ENCODE data around the gene PLCXD3.
"Not testable (repeated sequence)": the region's sequence is repeated elsewhere in the genome, so short reads cannot be mapped to it uniquely, and the experiment has no call there.

PLCXD3 gene

DNA sequence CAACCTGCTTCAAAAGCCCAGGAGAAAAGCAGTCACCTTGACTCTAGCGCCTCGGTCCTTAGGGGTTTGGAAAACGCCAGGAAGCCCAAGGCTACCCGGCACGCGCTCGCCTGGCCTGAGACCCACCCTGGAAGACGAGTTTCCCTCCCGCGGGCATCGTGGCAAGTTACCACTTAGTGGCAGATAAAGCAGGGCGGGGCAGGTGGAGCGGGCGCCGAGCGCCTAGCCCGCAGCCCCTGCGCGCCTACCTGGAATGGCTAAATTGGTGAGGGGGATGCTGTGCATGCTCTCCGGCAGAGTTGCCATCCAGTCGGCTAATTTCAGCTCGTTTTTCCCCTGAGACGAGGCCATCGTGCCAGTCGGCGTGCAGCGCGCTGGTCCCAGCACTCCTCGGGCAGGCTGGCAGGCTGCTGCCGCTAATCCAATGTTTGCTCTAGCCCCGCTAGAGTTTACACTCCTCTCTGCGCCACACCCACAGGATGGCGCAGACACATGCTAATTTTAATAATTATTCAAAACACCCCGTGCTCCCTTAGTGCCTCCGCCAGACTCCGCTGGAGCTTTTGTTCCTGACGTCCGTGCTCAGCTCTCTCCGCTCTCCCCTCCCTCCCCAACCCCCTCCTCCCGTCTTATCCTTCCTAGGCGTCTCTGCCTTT is at the start of gene PLCXD3:
Gene PLCXD3, minus strand, starts transcription at position 426 of the 656 bp plus-strand sequence. Its CDS starts 75 bp downstream, at position 351.
- DNase-seq (ENCODE audit: low read depth) = no peak

DNA sequence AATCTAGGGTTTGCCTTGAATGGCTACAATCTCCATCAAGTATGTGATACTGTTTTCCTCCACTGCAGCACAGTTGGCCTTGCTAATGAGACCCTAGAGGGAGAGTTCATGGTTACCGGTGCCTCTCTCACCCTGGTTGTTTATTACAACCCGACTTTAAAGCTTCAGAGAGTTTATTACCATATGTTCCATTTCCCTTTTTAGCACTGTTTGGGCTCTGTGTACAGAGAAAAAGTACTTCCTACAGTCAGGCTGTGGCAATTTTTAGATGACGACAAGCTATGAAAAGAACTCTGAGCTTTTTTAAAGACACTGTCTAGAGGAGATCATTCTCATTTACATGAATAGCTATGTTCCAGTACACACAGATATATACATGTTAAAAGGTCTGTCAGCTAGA is 48.8 kb upstream of the PLCXD3 start:
- DNase-seq (ENCODE audit: low read depth) = no peak

DNA sequence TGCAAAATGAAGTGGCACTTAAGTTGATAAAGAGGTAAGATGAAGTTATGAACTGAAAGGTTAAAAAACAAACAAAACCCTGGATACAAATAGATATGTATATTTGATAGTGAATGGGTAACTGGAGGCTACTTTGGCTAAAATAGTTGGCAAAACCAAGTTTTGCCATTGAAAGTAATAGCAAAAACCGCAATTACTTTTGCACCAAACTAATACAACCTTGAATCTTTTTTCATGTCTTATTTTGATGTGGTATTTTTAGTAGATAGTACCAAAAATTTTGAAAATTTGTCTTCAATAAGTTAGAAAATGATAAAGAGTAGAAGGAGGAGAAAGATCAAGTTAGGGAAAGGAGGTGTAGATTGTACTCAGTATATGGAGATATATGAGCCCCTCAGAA is 47.9 kb upstream of the PLCXD3 start:
- DNase-seq (ENCODE audit: low read depth) = no peak

- DNase-seq (ENCODE audit: low read depth) = no peak
These were observed 37.6 kb upstream of the PLCXD3 start for GRCh38 chr5:41547991-41548390.

DNA sequence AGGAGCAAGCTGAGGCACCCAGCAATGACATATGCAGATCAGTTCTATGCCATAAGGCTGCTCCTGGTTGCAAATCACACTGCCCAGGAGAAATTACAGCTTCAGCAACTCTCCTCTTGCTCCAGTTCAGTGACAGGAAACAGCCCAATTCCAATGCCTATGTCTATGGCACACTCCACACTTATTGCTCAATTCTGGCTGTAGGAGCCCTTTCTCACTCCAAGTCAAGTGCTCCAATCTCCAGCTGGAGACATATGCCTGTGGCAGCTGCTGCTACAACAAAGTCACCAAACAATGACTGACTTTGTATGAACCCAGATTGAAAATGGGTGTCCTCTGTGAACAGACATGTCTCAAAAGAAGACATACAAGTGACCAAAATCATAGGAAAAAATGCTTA is 31.8 kb upstream of the PLCXD3 start:
- DNase-seq (ENCODE audit: low read depth) = no peak

DNA sequence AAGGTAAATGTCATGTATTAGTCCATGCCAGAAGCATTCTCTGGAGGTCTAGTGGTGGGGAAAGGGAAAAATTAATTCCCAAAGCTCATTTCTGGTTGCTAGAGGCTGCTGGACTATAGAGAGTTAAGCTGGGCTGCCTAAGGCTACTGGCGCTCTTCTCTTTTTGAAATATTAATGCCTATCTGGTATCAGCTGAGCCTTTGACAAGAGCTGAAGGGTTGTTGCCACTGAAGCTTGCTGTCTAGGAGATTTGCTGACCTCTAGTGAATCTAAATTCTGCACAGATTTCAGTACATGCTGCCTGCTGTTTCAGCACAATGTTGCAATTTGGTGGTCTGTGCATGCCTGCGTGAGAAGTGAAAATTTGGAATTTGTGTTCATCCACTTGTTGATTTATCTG is 29.1 kb upstream of the PLCXD3 start:
- no peak for DNase-seq (ENCODE audit: low read depth)

GRCh38 chr5:41537581-41537980 is 27.2 kb upstream of the PLCXD3 start:
- DNase-seq (ENCODE audit: low read depth) = no peak

DNA sequence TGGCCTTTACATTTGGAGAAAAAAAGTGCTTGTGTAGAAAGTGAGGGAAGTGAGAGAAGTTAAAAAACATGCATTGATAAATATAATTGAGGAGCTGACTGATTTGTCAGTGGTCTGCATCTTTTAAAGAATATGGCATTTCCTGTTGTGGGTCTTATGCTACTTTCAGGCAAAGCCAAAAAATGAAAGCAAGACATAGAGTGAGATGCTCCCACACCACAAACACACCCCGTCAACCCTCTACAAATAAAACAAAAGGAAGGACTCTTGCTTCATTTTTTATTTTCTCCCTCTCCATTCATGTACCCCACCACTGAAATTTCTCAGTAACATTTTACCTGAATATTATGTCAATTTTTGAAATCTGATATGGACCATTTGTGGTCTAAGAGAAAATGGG is 22.1 kb upstream of the PLCXD3 start:
- DNase-seq (ENCODE audit: low read depth) = no peak

GRCh38 chr5:41527201-41527779 is 16.9 kb upstream of the PLCXD3 start:
- peak; percentile 75 for DNase-seq (ENCODE audit: low read depth)

- no peak for DNase-seq (ENCODE audit: low read depth)
These were observed 16.3 kb upstream of the PLCXD3 start for GRCh38 chr5:41526699-41527098.

DNA sequence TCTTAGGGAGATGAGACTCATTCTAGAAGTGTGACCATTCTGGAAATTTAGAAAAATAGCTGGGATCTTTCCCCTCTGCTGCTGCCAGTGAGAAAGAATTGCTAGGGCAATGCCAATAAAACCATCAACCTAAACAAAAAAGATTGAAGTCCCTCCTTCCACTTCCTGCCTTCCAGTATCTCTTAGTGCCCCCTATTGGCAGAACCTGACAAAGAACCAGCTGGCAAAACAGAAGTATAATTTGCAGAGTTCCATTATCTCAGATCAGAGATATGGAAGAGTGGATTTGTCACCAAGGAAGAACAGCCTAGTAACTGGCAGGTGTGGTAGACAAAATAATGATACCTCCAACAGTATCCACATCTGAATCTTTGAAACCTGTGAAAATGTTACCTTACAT is 13.8 kb upstream of the PLCXD3 start:
- DNase-seq (ENCODE audit: low read depth) = peak; percentile 2

DNA sequence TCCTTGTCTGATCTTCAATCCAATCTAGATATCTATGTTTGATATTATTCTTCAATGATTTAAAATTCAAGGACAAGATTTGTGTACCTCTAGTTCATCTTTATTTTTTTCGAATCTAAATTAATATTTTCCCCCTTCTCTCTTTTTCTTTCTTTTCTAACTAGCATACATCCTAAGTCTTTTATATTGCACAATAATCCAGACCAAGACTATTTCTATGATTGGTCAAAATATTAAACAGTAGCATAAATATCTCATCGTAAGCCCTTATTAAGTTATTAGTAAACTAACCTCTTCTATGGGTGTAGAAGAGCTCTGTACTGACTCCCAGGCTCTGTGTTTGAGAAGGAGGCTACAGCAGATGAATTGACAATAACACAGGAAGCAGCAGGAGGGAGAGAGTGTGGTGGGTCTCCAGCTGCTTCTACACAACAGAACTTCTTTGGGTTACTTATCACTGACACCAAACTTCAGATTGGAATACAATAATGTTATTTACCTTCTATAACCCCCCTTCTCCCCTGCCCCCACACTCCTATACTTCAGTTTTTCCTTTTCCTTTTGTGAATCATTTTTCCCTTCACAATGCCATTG is 11.9 kb upstream of the PLCXD3 start:
- DNase-seq (ENCODE audit: low read depth) = no peak

DNA sequence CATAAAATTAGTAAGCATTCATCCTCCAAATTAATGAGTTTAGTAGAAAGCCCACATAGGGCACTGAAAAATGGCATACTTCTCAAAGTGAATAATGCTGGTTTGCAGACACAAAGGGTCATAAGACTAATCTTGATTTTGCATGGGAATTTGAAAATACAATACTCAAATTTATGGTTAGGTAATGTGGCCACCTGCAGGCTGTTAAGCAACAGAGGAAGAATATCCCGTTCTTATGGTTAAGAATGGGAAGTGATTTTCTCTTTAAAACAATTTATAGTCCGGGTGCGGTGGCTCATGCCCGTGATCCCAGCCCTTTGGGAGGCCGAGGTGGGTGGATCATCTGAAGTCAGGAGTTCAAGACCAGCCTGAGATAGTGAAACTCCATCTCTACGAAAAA is 9.4 kb upstream of the PLCXD3 start:
- DNase-seq (ENCODE audit: low read depth) = no peak

- DNase-seq (ENCODE audit: low read depth) = peak; percentile 11
These were observed 7.5 kb upstream of the PLCXD3 start for GRCh38 chr5:41517909-41518308.

DNA sequence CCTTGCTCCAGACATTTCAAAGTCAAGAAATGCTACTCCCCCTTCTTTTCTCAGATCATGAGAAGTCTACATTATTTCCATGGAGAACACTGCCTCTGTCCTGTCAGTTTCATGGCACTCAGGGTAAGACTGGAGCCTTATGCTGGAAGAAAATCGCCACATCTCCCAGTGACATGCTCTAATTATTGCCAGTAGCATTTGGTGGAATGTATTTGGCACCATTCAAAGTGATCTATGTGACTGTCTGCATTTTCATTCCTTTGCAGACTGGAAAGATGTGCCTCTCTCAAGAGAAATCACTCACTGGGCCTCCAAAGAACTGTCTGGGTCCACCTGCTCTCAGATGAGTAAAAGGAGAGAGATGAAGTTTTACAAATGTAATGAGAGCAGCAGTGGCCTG is 840 bp upstream of the PLCXD3 start:
- no peak for DNase-seq (ENCODE audit: low read depth)

DNA sequence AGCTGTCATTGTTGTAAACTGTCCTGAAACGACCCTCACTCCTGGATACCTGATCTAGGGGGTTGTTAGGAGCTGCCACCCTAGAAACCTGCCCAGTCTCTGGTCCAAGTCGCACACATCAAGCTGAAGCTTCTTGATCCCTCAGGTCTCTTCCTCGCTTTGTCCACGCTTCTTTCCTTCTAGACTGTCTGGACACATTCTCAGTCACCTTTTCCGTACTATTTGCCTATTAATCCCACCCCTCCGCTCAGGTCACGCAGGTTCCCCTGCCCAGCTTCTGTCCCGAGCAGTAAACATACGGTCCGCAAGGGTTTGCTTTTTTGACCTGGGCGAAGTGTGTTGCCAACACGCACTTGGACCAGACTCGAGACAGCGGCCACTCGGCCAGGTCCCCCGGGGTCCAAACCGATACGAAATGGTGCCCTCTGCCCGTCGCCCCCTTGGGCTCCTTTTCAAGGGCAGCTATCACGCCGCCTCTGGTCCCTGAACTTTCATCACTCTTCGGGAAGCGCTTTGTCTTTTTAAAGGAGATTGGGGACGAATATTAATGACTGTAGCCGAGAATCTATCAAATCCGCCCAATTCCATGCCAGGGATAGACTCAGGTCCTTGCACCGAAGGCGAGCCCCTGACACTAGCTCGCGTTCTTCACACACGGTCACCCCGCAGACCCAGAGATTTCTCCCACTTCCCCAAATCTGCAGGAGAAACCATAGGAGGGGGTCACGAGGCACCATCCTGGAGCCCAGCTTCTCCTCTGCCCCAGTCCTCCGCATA is 814 bp downstream of the PLCXD3 start:
- DNase-seq (ENCODE audit: low read depth) = no peak

DNA sequence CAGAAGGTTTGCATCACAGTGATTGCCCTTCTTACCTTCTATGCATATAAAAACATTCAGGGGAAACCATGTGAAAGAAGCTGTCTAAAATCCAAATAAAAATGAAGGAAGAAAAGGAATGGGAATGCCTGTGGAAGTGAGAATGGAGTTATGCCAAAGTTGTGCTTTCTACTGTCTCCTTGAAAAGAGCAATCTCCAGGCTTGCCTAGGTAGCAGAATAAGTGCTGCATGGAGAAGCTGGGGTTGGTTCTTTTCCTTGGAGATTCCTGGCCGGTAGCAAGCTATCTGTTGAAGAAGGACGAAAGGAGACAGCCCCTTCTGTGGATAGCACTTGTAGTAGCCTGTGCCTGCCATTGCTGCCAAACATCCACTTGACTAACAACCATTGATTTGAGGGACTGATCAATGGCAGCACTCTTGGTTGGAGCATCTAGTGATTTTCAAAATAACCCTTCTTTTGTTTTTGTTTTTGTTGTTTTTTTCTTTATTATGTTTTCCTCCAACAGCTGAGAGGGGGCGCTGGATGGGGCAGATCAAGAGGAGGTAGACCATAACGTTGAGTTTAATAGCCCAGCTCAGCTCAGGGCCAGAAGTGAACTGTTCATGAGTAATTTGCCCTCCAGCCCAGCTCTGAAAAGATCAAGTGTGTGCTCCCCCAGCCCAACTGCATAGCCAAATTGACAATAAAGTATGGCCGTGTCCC is 1.6 kb downstream of the PLCXD3 start:
- DNase-seq (ENCODE audit: low read depth) = no peak

DNA sequence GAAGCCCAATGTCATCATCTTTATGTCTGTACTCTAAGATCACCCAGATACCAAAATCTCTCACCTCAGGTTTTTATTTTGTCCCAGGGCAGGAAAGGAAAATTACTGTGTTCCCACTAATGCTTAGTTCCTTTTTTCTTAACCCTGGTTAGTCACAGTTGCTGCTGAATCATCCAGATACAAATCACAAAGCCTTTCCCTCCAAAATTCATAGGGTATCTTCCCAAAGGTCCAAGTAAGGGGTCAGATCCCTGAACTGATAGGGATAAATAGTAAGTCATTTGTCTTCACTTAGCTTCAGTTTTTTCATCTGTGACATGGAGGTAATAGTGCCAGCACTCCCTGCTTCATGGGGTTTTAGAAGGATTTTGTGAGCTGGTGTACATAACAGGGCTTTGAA is 2.2 kb downstream of the PLCXD3 start:
- no peak for DNase-seq (ENCODE audit: low read depth)

DNA sequence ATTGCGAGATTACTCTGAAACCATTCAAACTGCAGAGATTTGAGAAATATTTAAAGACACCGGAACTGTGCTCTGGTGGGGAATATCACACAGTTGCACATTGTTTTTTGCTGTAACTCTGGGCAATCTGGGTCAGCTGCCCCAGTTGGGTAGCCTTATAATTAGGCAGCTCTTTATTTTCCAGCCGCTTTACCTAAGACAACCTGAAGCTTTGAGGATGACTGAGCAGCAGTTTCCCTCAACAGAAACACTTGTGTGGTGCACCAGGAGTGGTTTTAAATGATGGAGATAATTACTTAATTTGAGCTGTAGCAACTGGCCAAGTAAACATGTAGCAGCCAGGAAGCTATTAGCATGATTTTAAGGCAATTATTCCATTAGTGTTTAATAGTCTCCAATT is 2.9 kb downstream of the PLCXD3 start:
- no peak for DNase-seq (ENCODE audit: low read depth)

- DNase-seq (ENCODE audit: low read depth) = no peak
These were observed 6.5 kb downstream of the PLCXD3 start for GRCh38 chr5:41503860-41504259.

DNA sequence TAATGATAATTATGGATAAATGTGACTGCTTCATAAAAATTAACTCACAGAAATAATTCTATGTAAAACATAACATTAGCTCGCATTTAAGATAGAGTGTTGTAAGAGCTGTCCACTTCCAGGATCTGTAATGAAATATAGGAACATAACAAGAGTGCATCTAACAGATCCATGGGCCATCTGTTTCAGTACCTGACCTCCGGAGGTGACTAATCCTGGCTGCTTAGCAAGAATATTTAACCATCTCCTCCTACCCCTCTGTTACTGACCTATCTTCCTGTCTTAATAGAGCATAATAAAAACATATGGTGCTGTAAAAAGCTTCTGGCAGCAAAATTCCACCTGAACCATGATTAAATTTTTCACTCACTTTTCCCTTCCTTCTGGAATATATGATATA is 7.1 kb downstream of the PLCXD3 start:
- no peak for DNase-seq (ENCODE audit: low read depth)

DNA sequence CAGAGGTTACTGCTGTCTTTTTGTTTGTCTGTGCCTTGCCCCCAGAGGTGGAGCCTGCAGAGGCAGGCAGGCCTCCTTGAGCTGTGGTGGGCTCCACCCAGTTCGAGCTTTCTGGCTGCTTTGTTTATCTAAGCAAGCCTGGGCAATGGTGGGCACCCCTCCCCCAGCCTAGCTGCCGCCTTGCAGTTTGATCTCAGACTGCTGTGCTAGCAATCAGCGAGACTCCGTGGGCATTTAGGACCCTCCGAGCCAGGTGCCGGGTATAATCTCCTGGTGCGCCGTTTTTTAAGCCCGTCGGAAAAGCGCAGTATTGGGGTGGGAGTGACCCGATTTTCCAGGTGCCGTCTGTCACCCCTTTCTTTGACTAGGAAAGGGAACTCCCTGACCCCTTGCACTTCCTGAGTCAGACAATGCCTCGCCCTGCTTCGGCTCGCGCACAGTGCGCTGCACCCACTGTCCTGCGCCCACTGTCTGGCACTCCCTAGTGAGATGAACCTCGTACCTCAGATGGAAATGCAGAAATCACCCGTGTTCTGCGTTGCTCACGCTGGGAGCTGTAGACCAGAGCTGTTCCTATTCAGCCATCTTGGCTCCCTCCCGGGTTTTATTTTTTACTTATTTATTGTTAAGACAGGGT is 16.8 kb downstream of the PLCXD3 start:
- DNase-seq (ENCODE audit: low read depth) = not testable (repeated sequence)

Measured in amniotic epithelial cell (primary cell).